GM21423 (cell line): ENCODE data around the gene FAM180B.
A peak's percentile ranks its signal among the peaks of the same experiment; 100 is the strongest.
"Not testable (repeated sequence)": the region's sequence is repeated elsewhere in the genome, so short reads cannot be mapped to it uniquely, and the experiment has no call there.

ENCODE experiments used
- ATAC-seq: cut with Tn5 transposase; IDR thresholded peaks from one replicate; pipeline ENCODE4 v1.9.1; 2021; ENCODE audit warnings: mild to moderate bottlenecking, moderate library complexity; ENCODE audit not compliant: unreplicated experiment

FAM180B gene, protein sequence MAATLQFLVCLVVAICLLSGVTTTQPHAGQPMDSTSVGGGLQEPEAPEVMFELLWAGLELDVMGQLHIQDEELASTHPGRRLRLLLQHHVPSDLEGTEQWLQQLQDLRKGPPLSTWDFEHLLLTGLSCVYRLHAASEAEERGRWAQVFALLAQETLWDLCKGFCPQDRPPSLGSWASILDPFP

GRCh38 chr11:47586098-47586855 lies at the start of gene FAM180B:
Gene FAM180B (plus strand): TSS chr11:47586678. CDS start chr11:47586769, 91 bp downstream.
- no peak for ATAC-seq

DNA sequence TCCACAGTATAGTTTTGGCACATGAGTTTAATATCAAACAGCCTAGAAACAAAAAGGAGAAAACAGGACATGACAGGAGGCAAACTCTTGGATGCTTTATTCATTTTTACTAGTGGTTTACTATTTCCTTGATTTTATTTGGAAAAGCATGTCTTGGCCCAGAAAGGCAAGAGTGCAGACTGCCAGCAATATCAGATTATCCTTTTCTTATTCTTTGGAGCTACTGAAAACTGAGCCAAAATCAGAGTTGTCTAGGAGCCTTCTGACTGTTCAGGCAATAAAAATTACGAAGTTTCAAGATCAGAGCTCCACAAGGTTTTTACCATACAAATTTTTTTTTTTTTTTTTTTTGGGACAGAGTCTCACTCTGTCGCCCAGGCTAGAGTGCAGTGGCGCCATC lies 49.6 kb upstream of the FAM180B start:
- no peak for ATAC-seq

GRCh38 chr11:47538741-47539565 lies 47.5 kb upstream of the FAM180B start:
- no peak for ATAC-seq

DNA sequence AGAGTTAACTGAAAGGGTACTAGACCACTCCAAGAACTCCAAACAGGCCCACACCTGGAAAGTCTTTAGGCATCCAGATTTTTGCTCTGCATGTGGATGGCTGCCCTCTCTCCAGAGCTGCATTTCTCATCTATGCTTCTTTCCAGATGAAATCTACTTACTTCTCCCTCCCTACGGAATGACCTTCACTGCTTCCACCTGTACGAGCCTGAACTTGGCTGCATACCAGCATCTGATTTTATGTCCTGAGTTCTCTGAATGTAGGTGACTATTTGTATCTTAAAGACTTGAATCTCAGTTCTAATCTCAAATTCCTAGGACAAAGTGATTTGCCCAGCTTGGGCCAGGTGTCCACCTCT lies 46.8 kb upstream of the FAM180B start:
- ATAC-seq, result no peak

GRCh38 chr11:47541070-47541469 lies 45.4 kb upstream of the FAM180B start:
- ATAC-seq, result no peak

- no peak for ATAC-seq
Measured at GRCh38 chr11:47545298-47545697, 41.2 kb upstream of the FAM180B start.

- not testable (repeated sequence) for ATAC-seq
Measured at GRCh38 chr11:47546274-47546673, 40.2 kb upstream of the FAM180B start.

DNA sequence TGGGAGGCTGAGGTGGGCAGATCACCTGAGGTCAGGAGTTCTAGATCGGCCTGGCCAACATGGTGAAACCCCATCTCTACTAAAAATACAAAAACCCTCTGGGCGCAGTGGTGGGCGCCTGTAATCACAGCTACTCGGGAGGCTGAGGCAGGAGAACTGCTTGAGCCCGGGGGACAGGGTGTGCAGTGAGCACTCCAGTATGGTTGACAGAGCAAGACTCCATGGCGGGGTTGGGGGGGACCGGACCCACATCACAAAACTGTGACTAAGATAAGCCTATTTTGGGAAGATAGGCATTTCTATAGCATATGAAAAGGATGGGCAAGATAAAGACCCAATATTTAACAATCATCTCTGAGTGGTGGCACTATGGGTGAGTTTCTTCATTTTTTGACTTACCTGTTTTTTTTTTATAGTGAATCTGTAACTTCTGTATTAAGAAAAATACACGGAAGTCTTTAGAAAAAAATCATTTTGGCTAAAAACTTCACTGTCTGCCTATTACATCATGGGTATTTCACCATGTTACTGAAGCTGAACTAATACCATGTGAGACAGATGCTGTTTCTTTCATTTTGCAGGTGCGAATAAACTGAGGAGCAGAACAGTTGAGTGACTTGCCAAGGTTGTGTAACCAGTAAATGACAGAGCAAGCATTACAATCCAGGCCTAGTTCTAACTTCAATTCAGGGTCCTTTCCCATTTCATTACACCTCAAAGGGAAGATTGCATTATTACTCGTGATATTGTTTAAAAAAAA lies 36.0 kb upstream of the FAM180B start:
- no peak for ATAC-seq

- no peak for ATAC-seq
Measured at GRCh38 chr11:47551086-47551485, 35.4 kb upstream of the FAM180B start.

DNA sequence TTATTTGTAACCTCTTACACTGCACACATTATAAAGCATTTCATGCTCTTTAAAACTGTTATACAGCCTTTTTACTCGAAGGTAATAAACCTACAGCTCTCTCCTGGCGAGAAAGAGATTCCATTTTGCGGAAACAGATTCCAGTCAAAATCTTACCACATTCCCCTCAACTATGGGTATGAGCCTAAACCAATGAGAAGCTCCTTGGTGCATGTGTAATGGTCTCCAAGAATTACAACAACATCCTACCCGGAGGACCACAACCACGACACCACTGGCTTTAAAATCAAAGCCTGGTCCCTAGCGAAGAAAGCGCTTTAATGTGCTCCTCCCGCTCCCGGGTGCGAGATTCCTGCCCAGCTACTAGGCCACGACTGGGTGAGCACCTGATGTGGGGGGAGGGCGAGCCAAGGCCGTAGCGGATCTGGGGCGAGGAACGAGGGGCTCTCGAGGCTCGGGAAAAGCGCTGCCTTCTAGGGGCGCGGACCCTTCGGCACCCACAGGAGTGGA lies 34.4 kb upstream of the FAM180B start:
- ATAC-seq, result peak; percentile 5

DNA sequence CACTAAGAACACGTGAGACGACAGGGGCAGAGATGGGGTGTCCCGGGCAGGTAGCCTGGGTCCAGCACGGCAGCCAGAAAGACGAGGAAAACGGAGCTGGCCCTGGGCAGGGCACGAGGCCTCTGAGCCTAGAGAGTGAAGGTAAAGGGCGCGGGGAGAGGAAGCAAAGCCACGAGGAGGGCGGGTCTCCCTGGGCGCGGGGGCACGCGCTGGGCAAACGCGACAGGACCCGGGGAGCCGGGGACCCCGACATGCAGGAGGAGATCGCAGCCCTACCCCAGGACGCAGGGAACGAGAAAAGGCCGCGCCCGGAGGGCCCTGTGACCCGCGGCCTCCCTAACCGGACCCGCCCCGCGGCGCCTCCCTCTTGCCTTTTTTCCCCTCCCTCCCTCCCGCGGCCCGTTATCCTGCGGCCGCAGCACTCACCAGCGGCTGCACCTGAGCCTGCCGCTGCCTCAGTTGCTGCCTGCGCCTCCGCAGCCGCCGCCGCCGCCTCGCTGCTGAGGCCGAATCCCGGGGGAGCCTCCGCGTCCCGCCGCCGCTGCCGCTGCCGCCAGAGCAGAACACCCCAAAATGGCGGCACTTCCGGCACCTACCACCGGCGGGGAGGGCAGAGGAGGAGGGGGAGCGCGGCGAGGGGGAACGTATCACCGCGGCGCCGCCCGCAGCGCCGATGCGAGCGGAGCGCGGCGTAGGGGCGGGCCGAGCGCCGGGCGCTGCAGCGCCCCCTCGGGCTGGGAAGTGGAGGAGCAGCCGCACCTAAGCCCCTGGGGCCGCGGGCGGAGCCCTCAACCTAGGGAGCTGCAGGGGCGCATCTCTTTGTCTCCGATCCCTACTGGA lies 33.7 kb upstream of the FAM180B start, which contains the start of gene CELF1:
TSS of gene CELF1 (minus strand) at position 567 of the 840 bp plus-strand sequence. CDS start 53,609 bp downstream, outside the sequence.
- ATAC-seq, result peak; percentile 94

- ATAC-seq, result peak; percentile 21
Measured at GRCh38 chr11:47553406-47553743, 33.1 kb upstream of the FAM180B start.

- not testable (repeated sequence) for ATAC-seq
Measured at GRCh38 chr11:47557004-47557403, 29.5 kb upstream of the FAM180B start.

DNA sequence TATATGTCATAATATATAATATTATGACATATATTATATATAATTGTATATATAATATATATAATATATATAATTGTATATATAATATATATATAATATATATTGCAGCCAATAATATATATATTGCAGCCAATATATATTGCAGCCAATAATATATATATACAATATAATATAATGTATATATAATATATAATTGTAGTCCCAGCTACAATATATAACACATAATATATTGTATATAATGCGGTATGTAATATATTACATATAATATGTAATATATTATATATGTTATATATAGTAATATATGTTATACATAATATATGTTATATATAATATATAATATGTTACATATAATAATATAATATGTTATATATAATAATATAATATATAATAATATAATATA lies 27.8 kb upstream of the FAM180B start:
- ATAC-seq, result no peak

DNA sequence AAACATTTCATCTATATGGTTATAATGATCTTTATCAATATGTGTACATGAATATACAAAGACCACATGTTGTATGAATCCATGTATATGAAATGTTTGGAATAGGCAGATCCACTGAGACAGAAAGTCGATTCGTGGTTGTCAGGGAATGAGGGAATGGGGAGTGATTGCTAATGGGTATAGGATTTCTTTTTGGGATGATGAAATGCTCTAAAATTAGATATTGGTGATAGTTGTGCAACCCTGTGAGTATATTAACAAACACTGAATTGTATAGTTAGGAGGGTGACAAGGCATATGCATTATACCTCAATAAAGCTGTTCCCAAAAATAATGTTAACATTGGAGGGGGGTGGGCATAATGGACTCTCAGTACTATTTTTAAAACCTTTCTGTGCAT lies 26.1 kb upstream of the FAM180B start:
- ATAC-seq, result no peak

GRCh38 chr11:47562393-47562792 lies 24.1 kb upstream of the FAM180B start:
- not testable (repeated sequence) for ATAC-seq

DNA sequence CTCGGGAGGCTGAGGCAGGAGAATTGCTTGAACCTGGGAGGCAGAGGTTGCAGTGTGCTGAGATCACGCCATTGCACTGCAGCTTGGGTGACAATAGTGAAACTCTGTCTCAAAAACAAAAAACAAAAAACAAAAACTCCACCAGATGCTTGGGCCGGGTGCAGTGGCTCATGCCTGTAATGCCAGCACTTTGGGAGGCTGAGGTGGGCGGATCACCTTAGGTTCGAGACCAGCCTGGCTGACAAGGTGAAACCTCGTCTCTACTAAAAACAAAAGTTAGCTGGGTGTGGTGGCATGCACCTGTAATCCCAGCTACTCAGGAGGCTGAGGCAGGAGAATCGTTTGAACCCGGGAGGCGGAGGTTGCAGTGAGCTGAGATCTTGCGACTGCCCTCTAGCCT lies 22.1 kb upstream of the FAM180B start:
- not testable (repeated sequence) for ATAC-seq

DNA sequence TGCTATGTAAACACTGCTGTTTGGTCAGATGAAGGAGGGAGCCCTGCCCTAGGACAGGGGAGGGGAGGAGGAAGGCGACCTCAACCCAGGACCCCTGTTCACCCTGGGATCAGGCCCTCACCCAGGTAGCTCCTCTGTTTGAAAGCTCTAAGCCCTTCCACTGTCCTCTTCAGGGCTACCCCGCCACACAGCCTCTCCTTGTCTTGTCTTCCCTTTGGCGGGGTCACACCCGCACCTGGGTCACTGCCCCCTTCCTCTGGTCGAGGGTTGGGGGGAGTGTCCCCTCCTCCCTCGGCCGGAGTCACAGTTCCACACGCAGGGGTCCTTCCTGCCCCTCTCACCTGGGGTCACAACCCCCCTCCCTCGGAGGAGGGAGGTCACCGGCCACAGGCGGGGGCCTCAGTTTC lies 21.5 kb upstream of the FAM180B start:
- no peak for ATAC-seq

DNA sequence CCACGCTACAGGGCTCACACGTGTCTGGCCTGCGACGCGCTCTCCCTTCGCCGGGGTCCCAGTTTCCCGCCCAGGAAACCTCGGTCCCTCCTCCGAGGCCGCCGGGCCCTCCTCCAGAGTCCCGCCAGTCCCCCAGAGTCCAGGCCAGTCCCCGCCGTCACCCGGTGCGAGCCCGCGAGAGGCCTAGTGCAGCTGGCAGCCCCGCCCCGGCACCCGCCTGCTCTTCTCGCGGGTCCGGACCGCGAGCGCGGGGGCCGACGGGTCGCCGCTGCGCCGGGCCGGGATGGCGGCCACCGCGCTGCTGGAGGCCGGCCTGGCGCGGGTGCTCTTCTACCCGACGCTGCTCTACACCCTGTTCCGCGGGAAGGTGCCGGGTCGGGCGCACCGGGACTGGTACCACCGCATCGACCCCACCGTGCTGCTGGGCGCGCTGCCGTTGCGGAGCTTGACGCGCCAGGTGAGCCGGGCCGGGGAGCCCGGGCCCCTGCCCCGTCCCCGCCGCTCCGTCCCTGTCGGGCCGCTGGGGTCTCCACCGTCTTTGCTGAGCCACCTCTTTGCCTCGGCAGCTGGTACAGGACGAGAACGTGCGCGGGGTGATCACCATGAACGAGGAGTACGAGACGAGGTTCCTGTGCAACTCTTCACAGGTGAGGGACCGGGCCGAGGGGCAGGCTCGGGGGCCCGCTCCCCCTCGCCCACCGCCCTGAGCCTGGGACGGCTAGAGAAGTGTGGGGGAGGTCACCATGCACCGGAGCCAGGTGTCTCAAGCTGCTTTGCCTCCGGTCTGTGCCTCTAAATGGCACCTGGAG lies 20.9 kb upstream of the FAM180B start, which contains the start of gene PTPMT1:
TSS of gene PTPMT1 (plus strand) at position 260 of the 809 bp plus-strand sequence. CDS start at position 284, 24 bp downstream.
- peak; percentile 83 for ATAC-seq
